ENCODE data around the gene KLHL3.

The KLHL3 gene

DNA sequence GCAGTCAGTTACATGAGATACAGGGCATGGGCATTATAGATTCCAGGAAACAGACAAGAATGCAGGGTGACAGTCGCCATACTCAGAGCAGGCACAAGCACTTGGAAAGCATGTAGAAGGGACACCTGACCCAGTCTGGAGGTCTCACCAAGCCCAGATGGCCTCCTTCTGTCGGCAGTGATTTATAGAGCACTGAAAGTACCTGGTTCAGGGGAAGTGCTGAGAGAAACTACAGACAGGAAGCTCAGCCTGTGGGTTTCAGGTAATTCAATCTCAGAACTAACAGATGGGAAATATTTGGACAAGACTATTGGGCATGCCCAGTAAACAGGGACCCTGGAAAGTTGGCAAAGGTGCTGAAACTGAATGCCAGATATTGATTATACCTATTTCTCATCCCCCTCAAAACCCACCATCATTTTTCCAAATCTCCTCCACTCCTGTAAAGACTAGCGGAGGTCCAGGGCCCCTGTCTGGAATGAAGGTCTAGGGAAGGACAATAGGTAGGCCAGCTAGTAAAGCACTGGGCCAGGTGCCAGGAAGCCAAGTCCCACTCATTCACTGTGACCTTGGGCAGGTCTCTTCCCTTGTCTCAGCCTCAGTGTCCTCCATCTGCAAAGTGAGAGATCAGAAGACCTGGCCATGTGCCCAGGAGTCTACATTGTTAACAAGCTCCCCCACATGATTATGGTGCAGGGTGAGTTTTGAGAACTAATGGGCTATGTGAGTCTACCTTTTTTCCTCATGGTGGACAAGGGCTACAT, 26.9 kb downstream of the KLHL3 start:
- TF ChIP-seq, protein P1, sequence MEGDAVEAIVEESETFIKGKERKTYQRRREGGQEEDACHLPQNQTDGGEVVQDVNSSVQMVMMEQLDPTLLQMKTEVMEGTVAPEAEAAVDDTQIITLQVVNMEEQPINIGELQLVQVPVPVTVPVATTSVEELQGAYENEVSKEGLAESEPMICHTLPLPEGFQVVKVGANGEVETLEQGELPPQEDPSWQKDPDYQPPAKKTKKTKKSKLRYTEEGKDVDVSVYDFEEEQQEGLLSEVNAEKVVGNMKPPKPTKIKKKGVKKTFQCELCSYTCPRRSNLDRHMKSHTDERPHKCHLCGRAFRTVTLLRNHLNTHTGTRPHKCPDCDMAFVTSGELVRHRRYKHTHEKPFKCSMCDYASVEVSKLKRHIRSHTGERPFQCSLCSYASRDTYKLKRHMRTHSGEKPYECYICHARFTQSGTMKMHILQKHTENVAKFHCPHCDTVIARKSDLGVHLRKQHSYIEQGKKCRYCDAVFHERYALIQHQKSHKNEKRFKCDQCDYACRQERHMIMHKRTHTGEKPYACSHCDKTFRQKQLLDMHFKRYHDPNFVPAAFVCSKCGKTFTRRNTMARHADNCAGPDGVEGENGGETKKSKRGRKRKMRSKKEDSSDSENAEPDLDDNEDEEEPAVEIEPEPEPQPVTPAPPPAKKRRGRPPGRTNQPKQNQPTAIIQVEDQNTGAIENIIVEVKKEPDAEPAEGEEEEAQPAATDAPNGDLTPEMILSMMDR (IDR thresholded peaks at IDR 0.05; ENCODE audit: insufficient read depth, low read length, missing control alignments) = no peak
- POLR2A ChIA-PET = no interaction called here
- CTCF ChIA-PET = interaction anchor here (2.1 kb wide), 1 partner anchor 33 kb away, joined by 9 read pairs; no protein-coding TSS in a partner anchor
- DNase-seq (ENCODE audit: low read depth, low spot score) = no peak
- no peak overlapping the region for H3K4me3 ChIP-seq (ENCODE audit: low read depth, low read length)

DNA sequence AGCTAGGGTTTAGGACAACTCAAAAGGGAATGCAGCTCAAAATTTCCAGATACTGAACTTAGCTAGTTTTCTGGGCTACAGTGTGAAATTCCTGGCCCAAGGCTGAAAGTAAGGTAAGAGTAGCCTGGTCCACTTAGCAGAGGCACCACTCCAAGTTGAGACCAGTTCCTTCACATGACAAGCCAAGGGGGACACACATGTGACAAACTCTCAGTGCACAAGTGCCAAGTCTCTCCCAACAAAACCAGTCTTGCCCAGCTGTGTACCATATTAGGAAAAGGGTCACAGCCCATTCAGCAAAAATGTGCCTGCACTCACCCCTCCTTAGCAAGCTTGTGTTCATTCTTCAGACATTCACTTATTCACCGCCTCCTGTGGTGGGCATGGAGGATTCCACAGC, 27.8 kb downstream of the KLHL3 start:
- no peak for DNase-seq (ENCODE audit: low read depth, low spot score)
- CTCF ChIA-PET = interaction anchor here (1.1 to 2.1 kb wide), 2 partner anchors 34 to 47 kb away, joined by 5 to 9 read pairs; no protein-coding TSS in a partner anchor
- POLR2A ChIA-PET = no interaction called here
- TF ChIP-seq, protein P1 (IDR thresholded peaks at IDR 0.05; ENCODE audit: insufficient read depth, low read length, missing control alignments) = no peak
- H3K4me3 ChIP-seq (ENCODE audit: low read depth, low read length) = no peak overlapping the region

DNA sequence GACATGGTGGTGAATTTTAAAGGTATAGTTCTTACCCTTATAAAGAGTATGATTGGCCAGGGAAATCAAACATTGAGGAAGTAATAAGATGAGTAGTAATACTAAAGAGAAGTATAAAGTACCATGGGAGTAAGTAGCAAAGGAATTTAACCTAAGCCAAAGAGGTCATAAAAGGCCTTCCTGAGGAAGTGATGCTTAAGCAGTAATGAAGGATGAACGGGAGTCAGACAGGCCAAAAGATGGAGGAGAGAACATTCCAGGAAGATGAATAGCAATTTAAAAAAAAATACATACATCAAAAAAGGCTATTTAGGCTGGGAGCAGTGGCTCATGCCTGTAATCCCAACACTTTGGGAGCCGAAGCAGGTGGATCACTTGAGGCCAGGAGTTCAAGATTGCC, 29.0 kb downstream of the KLHL3 start:
- TF ChIP-seq, protein P1 (IDR thresholded peaks at IDR 0.05; ENCODE audit: insufficient read depth, low read length, missing control alignments) = no peak
- ChIA-PET POLR2A (no interaction called here), CTCF (no interaction called here)

DNA sequence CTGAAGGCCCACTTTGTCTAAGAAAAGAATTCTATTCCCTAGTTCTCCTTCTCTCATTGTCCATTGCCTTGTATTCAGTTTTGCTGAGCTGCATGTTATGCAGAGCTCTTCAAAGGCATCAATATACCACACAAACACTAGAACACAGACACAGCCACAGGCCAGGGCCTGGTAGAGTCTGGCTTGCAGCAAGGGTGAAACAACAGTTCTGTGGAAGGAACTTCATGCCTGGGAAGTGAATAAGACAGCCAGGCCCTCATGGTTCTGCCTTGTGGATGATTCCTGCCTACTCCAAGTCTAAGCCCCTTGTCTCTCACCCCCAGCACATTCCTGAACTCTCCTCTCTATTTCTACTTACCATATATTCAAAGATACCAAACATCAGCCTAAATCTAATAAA, 30.8 kb downstream of the KLHL3 start:
- no peak overlapping the region for H3K4me3 ChIP-seq (ENCODE audit: low read depth, low read length)
- DNase-seq (ENCODE audit: low read depth, low spot score) = no peak
- ChIA-PET CTCF (no interaction called here), POLR2A (no interaction called here)
- TF ChIP-seq, protein P1 (IDR thresholded peaks at IDR 0.05; ENCODE audit: insufficient read depth, low read length, missing control alignments) = no peak

More for the DNA sequence above, 29.0 kb downstream of the KLHL3 start:
- no peak overlapping the region for H3K4me3 ChIP-seq (ENCODE audit: low read depth, low read length)
- DNase-seq (ENCODE audit: low read depth, low spot score) = no peak

DNA sequence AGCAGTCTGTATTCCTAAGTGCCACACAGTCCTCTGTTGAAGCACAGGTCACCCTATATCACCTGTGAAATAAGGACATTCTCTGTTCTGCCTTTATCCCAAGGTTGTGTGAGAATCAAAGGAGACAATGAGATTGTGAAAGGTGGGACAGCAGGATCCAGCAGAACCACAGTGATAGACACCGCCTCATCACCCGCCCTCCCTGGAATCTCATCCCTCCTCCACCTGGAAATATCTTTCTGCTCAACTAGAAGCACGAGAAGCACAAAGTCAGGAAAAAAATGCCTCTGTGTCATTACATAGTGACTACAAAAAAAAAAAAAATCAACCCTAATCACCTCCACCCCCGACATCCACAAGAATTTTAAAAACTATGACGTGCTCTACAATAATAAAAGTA, 32.3 kb downstream of the KLHL3 start:
- H3K4me3 ChIP-seq (ENCODE audit: low read depth, low read length) = no peak overlapping the region
- ChIA-PET POLR2A (no interaction called here), CTCF (no interaction called here)
- TF ChIP-seq, protein P1 (IDR thresholded peaks at IDR 0.05; ENCODE audit: insufficient read depth, low read length, missing control alignments) = no peak
- DNase-seq (ENCODE audit: low read depth, low spot score) = no peak

DNA sequence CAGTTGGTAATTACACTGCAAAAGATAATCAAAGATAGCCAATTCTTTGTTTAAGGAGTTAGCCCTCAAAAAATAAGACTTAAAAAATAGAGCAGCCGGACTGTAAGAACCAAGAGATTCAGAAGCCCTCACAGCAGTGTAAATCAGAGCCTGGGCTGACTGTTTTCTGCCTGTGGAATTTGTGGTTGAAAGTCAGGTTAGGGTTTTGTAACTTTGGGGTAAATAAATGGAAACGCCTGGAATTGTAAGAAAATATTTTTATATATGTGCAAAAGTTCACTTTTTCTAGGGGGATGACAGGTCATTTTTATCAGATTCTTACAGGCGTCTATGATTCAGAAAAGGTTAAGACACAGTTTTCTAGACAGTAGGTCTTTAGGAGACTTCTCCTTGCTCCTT, 35.6 kb downstream of the KLHL3 start:
- TF ChIP-seq, protein P1 (IDR thresholded peaks at IDR 0.05; ENCODE audit: insufficient read depth, low read length, missing control alignments) = no peak
- ChIA-PET CTCF (interaction anchor here (1.5 to 3.8 kb wide), 2 partner anchors 22 to 40 kb away, joined by 3 to 16 read pairs; no protein-coding TSS in a partner anchor), POLR2A (interaction anchor here (0.6 kb wide), 1 partner anchor 26 kb away, joined by 3 read pairs; no protein-coding TSS in a partner anchor)

More for the DNA sequence above, 35.6 kb downstream of the KLHL3 start:
- H3K4me3 ChIP-seq (ENCODE audit: low read depth, low read length) = no peak overlapping the region
- DNase-seq (ENCODE audit: low read depth, low spot score) = no peak
